Mammary epithelial cell (primary cell): Measurements from ENCODE around the gene RAB8B.

ENCODE experiments used
- CTCF ChIP-seq, 2 donors: IDR thresholded peaks in 1 of 2; conservative IDR thresholded peaks in 1 of 2; 2 replicates each; pipeline ENCODE4 v1.5.1; 2011 to 2012; ENCODE audit warnings: inconsistent platforms in 2 of 2, low read length in 2 of 2, mild to moderate bottlenecking in 2 of 2, control low read depth in 1 of 2, low read depth in 1 of 2; ENCODE audit not compliant: insufficient read depth in 1 of 2; ENCODE audit errors: extremely low read depth in 1 of 2
- EZH2 ChIP-seq: IDR thresholded peaks from 2 replicates; pipeline ENCODE4 v1.6.1; 2012; ENCODE audit warnings: low read length, inconsistent platforms, borderline replicate concordance

- no peak for TF ChIP-seq CTCF (conservative IDR thresholded peaks at IDR 0.05 in 1 of 2, IDR thresholded peaks at IDR 0.05 in 1 of 2; ENCODE audit: extremely low read depth in 1 of 2, insufficient read depth in 1 of 2, low read depth in 1 of 2, low read length in 2 of 2)
- TF ChIP-seq EZH2: no peak
Measured at GRCh38 chr15:63240109-63240508, 50.7 kb downstream of the RAB8B start.
